GM19328 (cell line): ENCODE measurements around the gene SERINC4.
A peak's percentile ranks its signal among the peaks of the same experiment; 100 is the strongest.
"Not testable (repeated sequence)": the region's sequence is repeated elsewhere in the genome, so short reads cannot be mapped to it uniquely, and the experiment has no call there.

Source experiments
- ATAC-seq: cut with Tn5 transposase; IDR thresholded peaks from one replicate; pipeline ENCODE4 v1.9.1; 2021; ENCODE audit warnings: mild to moderate bottlenecking, moderate library complexity; ENCODE audit not compliant: unreplicated experiment

SERINC4 gene

GRCh38 chr15:43799945-43800285, at the start of gene SERINC4:
TSS of gene SERINC4 (minus strand) at chr15:43800220. CDS start at chr15:43799986, 234 bp downstream.
- ATAC-seq: no peak

- no peak for ATAC-seq
These were observed 45.4 kb upstream of the SERINC4 start for GRCh38 chr15:43845421-43845820.

GRCh38 chr15:43832485-43832884, 32.5 kb upstream of the SERINC4 start:
- ATAC-seq: not testable (repeated sequence)

GRCh38 chr15:43831519-43832052, 31.6 kb upstream of the SERINC4 start:
- ATAC-seq: not testable (repeated sequence)

- ATAC-seq: not testable (repeated sequence)
These were observed 30.8 kb upstream of the SERINC4 start for GRCh38 chr15:43830691-43831275.

GRCh38 chr15:43829951-43830540, 30.0 kb upstream of the SERINC4 start:
- ATAC-seq: not testable (repeated sequence)

GRCh38 chr15:43828061-43828657, 28.1 kb upstream of the SERINC4 start:
- ATAC-seq: no peak

- peak; percentile 53 for ATAC-seq
These were observed 26.7 kb upstream of the SERINC4 start, which contains the start of gene WDR76 for GRCh38 chr15:43826508-43827341. TSS of gene WDR76 (plus strand) at chr15:43827002. CDS start at chr15:43827033, 31 bp downstream.

GRCh38 chr15:43826029-43826507, 26.0 kb upstream of the SERINC4 start:
- no peak for ATAC-seq

GRCh38 chr15:43825305-43825704, 25.3 kb upstream of the SERINC4 start:
- ATAC-seq: not testable (repeated sequence)

- ATAC-seq: peak; percentile 54
These were observed 24.6 kb upstream of the SERINC4 start, which contains the start of gene MFAP1 for GRCh38 chr15:43824302-43825246. TSS of gene MFAP1 (minus strand) at chr15:43824690. CDS start at chr15:43824569, 121 bp downstream.

- no peak for ATAC-seq
These were observed 21.5 kb upstream of the SERINC4 start for GRCh38 chr15:43821505-43821904.

- ATAC-seq: not testable (repeated sequence)
These were observed 15.0 kb upstream of the SERINC4 start for GRCh38 chr15:43815064-43815463.

- ATAC-seq: peak; percentile 53
These were observed 9.1 kb upstream of the SERINC4 start for GRCh38 chr15:43808960-43809678.

GRCh38 chr15:43808435-43808950, 8.5 kb upstream of the SERINC4 start:
- ATAC-seq: no peak

- not testable (repeated sequence) for ATAC-seq
These were observed 2.7 kb upstream of the SERINC4 start for GRCh38 chr15:43802676-43803075.

GRCh38 chr15:43800286-43801141, 494 bp upstream of the SERINC4 start, which contains the start of gene HYPK:
TSS of gene HYPK (plus strand) at chr15:43800599. CDS start at chr15:43800623, 24 bp downstream.
- ATAC-seq: peak; percentile 87
